IPS-11a (cell line): ENCODE data around the gene HERPUD2.
"Not testable (repeated sequence)": the region's sequence is repeated elsewhere in the genome, so short reads cannot be mapped to it uniquely, and the experiment has no call there.

Experiments
- H3K4me3 ChIP-seq: one replicate; pipeline ENCODE4 v1.5.1; 2013; ENCODE audit warnings: low read depth, low read length, control low read depth

The HERPUD2 gene

DNA sequence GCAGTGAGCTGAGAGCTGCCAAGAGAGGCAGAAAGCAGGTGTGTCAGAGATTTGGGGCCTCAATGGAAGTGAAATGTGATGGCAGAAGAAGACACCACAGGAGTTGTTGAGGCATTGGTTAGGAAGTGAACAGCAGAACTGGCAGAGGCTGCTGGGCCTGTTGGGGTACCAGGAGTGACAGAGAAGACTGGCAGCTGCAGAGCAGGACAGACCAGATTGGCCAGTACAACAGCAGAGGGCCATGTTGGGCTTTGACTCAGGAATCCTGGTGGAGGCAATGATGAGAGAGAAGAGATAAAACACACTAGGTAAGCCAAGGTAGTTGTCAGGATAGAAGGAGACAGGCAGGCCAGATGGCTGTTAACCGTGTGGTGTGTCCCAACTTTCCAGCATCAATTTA is 19.9 kb upstream of the HERPUD2 start:
- no peak overlapping the region for H3K4me3 ChIP-seq

DNA sequence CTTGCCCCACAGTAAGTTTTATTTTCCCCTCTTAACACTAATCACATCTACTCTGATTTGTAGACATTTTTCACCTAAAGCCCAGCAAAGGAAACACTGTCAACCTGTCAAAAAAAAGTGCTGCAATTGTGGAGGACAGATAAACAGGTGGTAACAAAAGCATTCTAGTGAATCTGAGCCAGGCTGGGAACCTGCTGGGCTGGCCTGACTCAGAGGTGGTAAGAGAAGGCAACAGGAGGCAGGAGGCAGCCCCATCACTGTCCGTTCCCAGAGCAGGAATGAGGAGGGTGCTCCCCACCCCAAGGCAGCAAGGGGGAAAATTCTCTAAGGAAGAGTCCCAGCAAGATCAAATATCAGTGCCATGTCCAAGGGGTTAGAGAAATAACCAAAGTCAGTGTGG is 19.5 kb upstream of the HERPUD2 start:
- H3K4me3 ChIP-seq = no peak overlapping the region

DNA sequence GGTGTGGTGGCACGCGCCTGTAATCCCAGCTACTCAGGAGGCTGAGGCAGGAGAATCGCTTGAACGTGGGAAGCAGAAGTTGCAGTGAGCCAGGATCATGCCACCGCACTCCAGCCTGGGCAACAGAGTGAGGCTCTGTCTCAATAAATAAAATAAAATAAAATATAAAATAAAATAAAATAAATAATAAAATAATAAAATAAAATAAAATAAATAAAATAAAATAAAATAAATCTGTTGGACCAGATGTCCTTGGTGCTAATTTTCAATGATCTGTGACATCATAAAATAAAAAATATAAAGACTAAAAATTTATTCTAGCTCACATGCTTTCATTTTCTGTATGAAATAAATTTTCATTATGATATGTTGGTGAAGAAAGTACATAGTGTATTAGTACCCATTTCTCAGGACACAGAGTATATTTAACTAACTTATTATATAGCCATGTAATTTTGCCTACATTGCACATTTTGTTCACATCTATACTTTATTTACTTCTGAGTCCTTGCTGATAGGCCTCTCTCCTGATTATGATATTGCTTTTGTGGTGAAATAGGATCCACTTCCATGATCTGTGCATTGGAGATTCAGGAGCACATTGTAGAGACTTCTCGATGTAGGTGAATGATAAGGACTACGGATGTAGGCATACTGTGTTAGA is 17.8 kb upstream of the HERPUD2 start:
- H3K4me3 ChIP-seq = no peak overlapping the region

DNA sequence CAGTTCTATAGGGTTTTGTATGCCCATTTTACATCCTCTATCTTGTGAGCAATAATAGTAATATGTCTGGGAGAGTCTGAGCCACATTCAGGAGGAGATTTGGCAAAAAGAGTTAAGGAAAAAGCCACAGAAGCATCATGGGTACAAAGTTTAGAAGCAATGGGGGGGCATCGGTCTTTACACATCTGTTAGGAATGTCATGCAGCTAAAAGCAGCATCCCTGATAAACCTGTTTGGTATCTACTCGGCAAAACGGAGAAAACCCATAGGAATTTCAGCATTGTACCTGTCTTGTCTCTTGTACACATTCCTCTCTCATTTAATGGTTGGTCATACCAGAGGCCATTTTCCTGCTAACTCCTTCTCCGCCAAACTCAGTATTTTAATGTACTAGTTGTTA is 12.5 kb upstream of the HERPUD2 start:
- no peak overlapping the region for H3K4me3 ChIP-seq

DNA sequence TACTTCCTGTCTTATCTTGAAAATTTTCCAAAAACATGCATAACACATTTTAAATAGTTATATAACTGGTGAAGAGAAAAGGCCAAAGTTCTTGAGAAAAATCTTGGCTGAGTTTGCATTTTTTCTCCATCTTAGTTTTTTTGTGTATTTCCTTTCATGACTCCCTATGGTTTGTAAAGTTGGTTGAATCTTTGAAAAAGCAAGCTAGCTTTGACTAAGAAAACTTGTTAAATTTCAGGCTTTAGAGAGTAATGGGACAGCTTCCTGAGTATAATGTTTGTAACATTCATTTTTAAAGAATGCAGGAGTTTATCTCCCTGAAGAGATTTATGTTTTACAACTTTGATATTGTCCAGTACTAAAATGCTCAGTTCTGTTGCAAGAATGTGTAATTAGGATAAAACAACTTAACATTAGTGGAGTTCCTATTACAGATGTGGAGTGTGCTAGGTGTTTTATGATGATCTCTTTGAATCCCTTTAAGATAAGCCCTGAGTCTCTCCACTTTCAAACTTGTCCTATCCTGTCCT is 11.1 kb upstream of the HERPUD2 start:
- H3K4me3 ChIP-seq = no peak overlapping the region

DNA sequence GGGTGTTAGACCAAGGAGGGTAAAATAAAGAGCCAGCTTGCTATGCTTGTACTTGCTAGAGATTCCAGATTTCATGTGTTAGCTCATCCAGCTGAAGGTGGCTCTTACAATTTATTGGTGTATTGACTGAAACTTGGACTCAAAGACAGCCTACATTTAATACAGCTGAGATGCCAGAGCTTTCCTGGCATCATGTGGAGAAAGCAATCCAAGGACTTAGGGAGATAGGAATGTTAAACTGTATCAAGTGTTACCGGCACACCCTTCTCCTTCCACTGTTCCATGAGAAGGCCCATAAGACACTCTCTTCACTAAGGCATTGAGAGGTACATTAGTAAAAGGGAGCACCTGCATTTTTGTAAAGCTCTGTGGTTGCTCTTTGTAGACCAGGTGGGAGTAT is 9.3 kb upstream of the HERPUD2 start:
- H3K4me3 ChIP-seq = no peak overlapping the region

DNA sequence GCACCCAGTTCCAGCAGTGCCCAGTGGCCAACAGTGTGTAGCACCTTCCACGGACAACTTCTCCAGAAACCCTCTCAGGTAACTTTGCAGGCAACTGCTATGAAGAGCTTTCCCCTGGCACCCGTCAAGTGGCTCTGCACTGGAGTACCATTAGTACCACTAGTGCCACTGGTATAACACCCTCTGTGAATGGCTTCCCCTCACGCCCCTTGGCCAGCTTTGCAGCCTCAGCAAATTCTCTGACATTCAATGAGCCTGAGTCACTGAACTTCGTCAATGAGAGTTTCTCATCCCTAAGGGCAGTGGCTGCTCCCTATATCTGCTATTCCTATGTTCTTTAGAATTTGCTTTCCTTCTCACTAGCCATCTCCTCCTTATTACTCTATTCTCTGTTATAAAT is 7.6 kb upstream of the HERPUD2 start:
- H3K4me3 ChIP-seq = no peak overlapping the region

DNA sequence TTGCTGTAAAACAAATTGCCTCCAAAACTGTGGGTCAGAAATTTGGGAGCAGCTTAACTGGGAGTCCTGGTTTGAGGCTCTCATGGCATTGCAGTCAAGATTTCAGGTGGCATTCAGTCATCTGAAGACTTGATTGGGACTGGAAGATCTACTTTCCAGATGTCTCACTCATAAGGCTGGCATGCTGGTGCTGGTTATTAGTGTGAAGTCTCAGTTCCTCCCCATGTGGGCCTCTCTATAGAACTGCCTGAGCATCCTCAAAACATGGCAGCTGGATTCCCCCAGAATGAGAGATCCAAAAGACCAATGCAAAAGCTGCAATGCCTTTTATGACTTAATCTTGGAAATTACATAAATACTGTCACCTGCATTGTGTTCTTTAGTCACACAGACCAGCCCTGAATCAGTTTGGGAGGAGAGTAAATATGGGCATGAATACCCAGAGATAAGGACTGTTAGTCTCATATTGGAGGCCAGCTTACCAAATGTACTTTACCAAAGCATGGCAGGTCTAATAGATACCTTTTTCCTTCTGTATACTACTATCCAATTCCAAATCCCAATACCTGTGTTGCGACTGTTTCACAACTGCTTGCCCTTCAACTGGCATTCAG is 6.5 kb upstream of the HERPUD2 start:
- H3K4me3 ChIP-seq = no peak overlapping the region

DNA sequence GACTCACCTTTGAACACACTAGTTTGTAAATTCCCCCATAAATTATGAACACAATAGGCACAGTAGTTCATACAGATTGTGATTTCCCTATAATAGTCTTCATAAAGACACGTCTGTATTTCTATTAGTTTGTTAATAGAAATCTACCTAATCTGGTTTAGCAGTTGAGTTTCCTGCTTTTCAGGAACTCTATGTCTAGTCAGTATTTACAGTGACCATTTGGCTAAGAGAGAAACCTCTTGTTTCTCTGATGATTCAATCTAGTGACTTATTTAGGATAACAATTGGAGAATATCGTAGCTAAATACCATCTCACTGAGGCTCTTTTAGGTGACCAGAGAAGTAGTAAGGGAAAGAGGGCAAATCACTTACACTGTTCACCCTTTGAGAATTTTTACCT is 5.9 kb upstream of the HERPUD2 start:
- H3K4me3 ChIP-seq = no peak overlapping the region

DNA sequence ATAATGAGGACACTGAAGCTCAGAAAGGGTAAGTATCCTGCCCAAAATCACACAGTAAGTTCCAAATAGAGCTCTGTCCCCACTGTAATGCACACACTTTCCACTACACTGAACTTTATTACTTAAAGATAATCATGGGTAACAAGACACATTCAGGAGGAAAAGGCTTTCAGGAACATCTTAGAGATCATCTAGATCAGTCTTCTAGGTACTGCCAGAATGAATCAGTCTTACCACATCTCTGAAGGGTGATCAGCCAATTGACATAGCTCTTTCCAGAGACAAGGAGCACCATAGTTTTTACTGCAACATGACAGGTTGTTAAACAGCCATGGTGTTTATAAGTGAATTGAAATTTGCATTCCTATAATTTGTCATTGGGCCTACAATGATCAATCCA is 5.4 kb upstream of the HERPUD2 start:
- H3K4me3 ChIP-seq = no peak overlapping the region

DNA sequence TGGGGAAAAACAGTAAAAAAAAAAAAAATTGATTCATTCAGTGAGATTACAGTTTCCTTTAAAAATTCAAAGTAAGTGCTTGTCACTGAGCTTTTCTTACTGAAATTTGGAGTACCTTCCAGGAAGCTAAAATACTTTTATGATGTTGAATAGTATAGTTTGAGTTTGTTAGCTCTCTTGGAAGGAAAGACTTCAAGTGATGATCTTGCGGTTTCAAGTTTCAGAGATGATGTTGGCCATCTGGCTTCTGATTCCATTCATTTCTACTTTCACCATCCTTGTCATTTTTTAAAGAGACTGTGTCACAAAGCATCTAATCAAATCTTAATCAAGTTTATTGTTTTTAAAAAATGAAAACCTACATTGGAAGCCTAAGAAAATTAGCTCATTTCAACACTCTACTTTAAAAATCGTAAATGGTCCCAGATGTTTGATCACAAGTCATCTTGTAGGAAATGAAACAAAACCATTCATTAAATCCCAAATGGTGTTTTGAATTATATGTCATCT is 4.9 kb upstream of the HERPUD2 start:
- H3K4me3 ChIP-seq = no peak overlapping the region

DNA sequence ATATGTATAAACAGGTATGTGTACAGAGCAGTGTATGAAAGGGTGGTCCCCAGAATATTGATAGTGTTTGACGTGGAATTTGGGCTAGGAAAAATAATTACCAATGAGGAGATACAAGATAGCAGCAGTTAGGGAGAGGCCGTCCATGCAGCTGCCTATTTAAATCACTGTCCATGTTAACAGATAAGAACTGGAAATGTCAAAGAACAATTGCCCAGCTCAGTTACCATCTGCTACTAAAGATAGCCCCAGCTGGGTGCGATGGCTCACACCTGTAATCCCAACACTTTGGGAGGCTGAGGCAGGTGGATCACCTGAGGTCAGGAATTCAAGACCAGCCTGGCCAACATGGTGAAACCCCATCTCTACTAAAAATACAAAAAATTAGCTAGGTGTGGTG is 3.4 kb upstream of the HERPUD2 start:
- not testable (repeated sequence) for H3K4me3 ChIP-seq

DNA sequence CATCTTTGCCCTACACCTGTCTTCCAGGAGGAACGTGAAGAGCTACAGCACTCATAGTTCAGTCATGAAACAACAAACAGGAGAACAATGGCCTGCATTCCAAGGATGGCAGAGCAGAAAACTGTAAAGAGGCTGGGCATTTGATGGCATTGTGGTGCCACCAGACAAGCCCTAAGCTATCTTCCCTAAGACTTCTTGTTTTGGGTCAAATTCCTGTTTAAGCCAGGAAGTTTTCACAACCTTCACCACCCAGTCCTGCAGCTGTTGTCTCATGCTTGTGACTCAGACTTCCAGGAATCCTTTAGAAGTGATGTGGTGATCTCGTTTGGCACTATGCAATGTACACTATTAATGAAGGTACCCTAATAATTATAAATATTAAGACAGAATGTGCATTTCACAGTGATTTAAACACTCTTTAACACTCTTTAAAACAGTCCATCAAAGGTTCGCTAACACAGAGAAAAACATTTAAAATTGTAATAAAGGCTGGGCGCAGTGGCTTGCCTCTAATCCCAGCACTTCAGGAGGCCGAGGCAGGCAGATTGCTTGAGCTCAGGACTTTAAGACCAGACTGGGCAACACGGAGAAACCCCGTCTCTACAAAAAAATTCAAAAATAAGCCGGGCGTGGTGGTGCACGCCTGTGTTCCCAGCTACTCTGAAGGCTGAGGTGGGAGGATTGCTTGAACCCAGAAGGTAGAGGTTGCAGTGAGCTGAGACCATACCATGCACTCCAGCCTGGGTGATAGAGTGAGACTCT is 2.7 kb upstream of the HERPUD2 start:
- no peak overlapping the region for H3K4me3 ChIP-seq

DNA sequence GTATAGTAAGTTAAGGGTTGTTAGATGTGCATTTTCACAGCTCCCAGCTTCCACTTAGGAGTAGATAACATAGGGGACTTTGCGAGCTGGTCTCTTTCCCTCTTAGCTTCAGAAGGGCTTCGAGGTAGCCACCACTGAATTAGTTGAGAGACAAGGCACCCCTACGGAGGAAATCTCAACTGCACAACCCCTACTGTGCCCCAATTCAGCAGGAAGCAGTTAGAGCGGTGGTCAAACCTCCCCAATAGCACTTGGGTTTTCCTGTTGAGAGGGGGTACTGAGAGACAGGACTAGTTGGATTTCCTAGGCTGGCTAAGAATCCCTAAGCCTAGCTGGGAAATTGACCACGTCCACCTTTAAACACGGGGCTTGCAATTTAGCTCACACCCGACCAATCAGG is 1.1 kb upstream of the HERPUD2 start:
- peak overlapping the region; percentile 81 for H3K4me3 ChIP-seq

DNA sequence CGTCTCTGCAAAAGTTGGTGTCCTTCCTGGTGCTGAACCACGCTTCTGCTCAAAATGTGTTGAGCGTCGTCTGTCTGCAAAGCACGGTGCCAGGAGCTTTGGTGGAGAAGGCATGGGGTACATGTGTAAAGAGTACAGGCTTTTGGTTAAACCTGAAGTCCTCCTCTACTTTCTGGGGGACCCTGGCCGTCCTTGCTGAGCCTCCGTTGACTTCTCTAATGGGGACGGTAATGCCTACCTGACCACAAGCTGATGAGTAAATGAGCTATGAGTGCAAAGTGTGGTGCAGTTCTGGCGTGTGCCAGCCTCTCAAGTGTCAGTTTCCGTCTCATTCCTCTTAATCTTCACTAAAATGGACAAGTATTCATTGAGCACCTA is 527 bp upstream of the HERPUD2 start:
- H3K4me3 ChIP-seq = peak overlapping the region; percentile 81

DNA sequence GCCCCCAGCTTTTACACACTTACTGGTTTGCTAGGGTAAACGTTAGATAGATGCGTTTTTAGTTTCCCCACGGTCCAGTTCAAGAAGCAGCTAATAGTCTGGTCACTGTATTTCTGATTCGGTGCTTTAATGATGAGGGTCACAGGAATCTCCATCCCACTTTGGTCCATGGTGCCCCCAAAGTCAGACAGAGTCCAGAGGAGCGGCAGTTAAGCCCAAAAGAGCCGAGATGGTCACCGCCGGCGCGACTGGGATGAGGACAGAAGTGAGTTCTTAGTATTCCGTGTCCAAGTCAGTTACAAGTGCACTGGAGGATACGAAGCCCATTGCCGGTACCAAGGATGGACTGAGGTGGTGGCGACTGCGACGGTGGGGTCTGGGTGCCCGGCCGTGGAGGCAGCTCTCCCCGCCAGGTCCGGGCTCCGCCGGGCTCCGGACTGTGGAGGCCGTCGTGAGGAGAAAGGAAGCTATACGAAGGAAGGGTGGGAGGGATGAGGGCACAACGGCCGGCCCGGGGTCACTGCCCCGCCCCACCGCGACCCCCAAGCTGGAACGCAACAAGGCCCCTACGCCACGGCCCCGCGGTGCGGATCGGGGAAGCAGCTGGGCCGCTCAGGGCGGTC is 663 bp downstream of the HERPUD2 start:
- H3K4me3 ChIP-seq = peak overlapping the region; percentile 81

DNA sequence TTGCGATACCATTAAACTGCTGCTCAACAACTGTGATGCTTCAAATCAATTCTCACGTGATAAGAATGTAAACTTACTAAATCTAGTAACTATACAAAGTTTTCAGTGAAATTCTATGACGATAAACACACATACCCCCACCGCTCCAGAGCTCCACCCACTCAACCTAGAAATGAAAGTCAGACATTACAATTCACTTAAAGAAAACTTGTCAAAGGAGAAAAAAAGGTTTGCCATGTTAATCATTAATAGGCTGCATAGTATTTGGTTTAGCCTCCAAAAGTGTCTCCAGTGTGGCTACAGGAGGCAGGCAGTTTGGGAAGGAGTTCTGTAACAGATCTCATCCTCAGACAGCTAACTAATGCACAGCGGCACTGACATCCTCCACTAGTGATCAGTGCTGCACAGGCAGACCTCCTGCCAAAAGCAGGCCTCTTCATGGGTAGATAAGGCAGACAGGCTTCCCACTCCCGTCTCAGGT is 3.1 kb downstream of the HERPUD2 start:
- H3K4me3 ChIP-seq = no peak overlapping the region

DNA sequence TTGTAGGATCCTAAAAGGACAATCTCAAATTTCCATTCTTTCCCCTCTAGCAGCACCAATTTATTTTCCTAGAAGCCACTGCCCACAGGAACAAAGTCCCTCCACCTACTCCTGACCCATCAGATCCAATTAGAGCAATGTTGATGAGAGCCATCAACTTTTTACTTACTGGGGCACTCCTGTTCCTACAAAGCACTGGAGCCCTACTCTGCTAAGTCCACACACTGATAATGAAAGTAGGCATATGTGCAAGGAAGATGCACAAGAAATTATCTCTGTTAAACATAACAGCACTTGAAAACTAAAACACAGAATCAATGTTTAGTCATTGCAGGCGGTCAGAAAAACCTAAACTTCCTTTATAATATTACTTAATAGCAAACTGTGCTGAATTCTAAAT is 3.6 kb downstream of the HERPUD2 start:
- H3K4me3 ChIP-seq = no peak overlapping the region

DNA sequence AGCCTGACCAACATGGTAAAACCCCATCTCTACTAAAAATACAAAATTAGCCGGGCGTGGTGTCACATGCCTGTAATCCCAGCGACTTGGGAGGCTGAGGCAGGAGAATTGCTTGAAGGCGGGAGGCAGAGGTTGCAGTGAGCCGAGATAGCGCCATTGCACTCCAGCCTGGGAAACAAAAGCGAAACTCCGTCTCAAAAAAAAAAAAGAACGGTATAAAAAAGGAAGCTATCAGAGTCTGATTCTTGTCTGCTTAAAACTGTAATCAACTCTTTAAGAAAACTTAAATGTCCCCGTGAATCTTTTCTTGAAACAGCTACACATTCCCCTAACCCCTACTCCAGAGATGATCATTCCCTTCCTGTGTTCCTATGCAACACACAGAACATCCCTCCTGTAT is 4.3 kb downstream of the HERPUD2 start:
- H3K4me3 ChIP-seq = not testable (repeated sequence)

DNA sequence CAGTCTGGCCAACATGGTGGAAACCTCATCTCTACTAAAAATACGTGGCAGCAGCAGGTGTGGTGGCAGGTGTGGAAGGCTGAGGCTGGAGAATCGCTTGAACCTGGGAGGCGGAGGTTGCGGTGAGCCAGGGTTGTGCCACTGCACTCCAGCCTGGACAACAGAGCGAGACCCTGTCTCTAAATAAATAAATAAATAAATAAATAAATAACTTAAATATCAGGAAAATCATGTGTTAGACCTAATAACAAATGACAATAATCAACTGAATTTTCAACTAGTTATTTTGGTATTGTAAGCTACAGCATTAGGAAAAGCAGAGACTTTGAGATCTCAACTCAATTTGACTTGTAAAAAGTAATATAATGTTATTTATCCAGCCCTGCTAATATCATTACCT is 9.2 kb downstream of the HERPUD2 start:
- no peak overlapping the region for H3K4me3 ChIP-seq
